PFSK-1 (cell line): ENCODE measurements around the gene TEAD3.

Experiments used
- POLR2AphosphoS5 ChIP-seq: IDR thresholded peaks from 2 replicates; pipeline ENCODE4 v1.6.1; 2012; ENCODE audit warnings: low read depth, mild to moderate bottlenecking, control low read depth, low read length, moderate library complexity
- REST ChIP-seq, 2 experiments: IDR thresholded peaks; 2 replicates each; pipeline versions ENCODE4 v1.6.1 to v1.8.0; 2011 to 2012; ENCODE audit warnings: low read depth in 2 of 2, low read length in 2 of 2, control low read depth in 1 of 2, inconsistent platforms in 1 of 2, mild to moderate bottlenecking in 1 of 2, moderate library complexity in 1 of 2; ENCODE audit not compliant: insufficient read depth in 1 of 2

- TF ChIP-seq REST (IDR thresholded peaks at IDR 0.05; ENCODE audit: insufficient read depth in 1 of 2, low read depth in 2 of 2, low read length in 2 of 2) (no peak), POLR2AphosphoS5 (no peak)
Observed at GRCh38 chr6:35539223-35539622, 42.3 kb upstream of the TEAD3 start.
